ENCODE results near the gene ANO2.

DNA sequence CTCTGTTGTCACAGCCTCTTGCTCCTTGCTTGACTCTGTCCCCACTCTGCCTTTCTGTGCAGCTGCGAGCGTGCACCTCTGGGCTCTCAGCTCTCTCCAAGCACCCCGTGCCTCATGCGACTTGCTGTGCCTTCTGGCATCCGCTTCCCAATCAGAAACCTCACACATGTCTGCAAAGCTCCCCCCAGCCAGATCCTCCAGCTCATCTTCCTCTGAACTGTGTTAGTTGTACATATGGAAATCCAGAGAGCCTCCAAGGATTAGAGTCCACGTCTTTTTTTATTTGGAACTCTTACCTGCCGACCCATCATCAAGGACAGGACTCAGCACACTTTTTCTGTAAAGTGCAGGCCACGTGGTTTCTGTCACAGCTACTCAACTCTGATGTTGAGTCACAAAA is 70.5 kb downstream of the ANO2 start:
- TF ChIP-seq, protein P1, sequence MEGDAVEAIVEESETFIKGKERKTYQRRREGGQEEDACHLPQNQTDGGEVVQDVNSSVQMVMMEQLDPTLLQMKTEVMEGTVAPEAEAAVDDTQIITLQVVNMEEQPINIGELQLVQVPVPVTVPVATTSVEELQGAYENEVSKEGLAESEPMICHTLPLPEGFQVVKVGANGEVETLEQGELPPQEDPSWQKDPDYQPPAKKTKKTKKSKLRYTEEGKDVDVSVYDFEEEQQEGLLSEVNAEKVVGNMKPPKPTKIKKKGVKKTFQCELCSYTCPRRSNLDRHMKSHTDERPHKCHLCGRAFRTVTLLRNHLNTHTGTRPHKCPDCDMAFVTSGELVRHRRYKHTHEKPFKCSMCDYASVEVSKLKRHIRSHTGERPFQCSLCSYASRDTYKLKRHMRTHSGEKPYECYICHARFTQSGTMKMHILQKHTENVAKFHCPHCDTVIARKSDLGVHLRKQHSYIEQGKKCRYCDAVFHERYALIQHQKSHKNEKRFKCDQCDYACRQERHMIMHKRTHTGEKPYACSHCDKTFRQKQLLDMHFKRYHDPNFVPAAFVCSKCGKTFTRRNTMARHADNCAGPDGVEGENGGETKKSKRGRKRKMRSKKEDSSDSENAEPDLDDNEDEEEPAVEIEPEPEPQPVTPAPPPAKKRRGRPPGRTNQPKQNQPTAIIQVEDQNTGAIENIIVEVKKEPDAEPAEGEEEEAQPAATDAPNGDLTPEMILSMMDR (IDR thresholded peaks at IDR 0.05; ENCODE audit: low read depth, low read length): no peak
- no peak for TF ChIP-seq POLR2A (IDR thresholded peaks at IDR 0.05; ENCODE audit: extremely low read depth, insufficient read length)
- TF ChIP-seq, protein P2, sequence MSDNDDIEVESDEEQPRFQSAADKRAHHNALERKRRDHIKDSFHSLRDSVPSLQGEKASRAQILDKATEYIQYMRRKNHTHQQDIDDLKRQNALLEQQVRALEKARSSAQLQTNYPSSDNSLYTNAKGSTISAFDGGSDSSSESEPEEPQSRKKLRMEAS (IDR thresholded peaks at IDR 0.05; ENCODE audit: low read depth, low read length): no peak

All from NB4 (cell line).